ENCODE results near the gene SLC9A9. TPM values are rescaled to one million over a fixed set of nuclear protein-coding genes. Genes with fewer than 3 reads are reported as not detected.
A peak's percentile ranks its signal among the peaks of the same experiment; 100 is the strongest.

Gene SLC9A9
- total and polyA plus RNA-seq, 10 of the 15 experiments (the other 5 are each of a cell fraction or from before 2014, with no cell fraction given): 3.5 to 14.2 (median 9.3) TPM

- Histone ChIP-seq H3K27me3 (replicated peaks in 1 of 2; ENCODE audit: control insufficient read depth in 2 of 2, insufficient read depth in 2 of 2, low read length in 1 of 2) (no peaks in the 10 kb centered on the region), H3K79me2 (ENCODE audit: control insufficient read depth, insufficient read depth, low read length) (no peaks in the 10 kb centered on the region), H4K20me1 (ENCODE audit: control insufficient read depth, insufficient read depth) (no peaks in the 10 kb centered on the region), H3K4me3 (no peak overlapping the region), H3K9me3 (replicated peaks; ENCODE audit: control insufficient read depth, insufficient read depth, low read length) (peaks cover 2% of the 10 kb centered on the region; the same call in 2 of the 3 replicates), H3K36me3 (ENCODE audit: control insufficient read depth in 2 of 2, insufficient read depth in 2 of 2, low read length in 1 of 2) (no peaks in the 10 kb centered on the region), H3K4me2 (ENCODE audit: control insufficient read depth, insufficient read depth) (no peak overlapping the region), H3K27ac (ENCODE audit: control insufficient read depth, insufficient read depth) (no peak overlapping the region), H2AFZ (ENCODE audit: control insufficient read depth, low read depth, low read length) (peak overlapping the region; percentile 12; the same call in 1 of the 2 replicates), H3K9ac (ENCODE audit: control insufficient read depth, insufficient read depth, low read length) (no peak overlapping the region), H3K4me1 (ENCODE audit: control insufficient read depth, insufficient read depth, low read length) (peaks cover 21% of the 10 kb centered on the region)
- 70% methylated on average over 4 of the region's 4 CpGs for WGBS (ENCODE audit: insufficient coverage, insufficient replicate concordance, low lambda C conversion rate, missing lambda C conversion rate)
- DNase-seq (ENCODE audit: low read depth, low spot score) (no peak), FAIRE-seq (no peak), ATAC-seq (no peak; the same call in 1 of the 3 replicates)
- TF ChIP-seq POU2F2 (IDR thresholded peaks at IDR 0.05; ENCODE audit: borderline replicate concordance, low read depth, low read length) (no peak), RUNX3 (IDR thresholded peaks at IDR 0.05; ENCODE audit: low read length) (peak; percentile 49; the same call in 1 of the 2 replicates), TCF7 (IDR thresholded peaks at IDR 0.05; ENCODE audit: borderline replicate concordance) (peak; percentile 69)
- ChIA-PET SMC1A (ENCODE audit: uncharacterized antibody, unreplicated experiment) (no interaction called here), CTCF (interaction anchor here (1.2 kb wide), 1 partner anchor 10 kb away, joined by 3 read pairs; no protein-coding TSS in a partner anchor), RAD21 (ENCODE audit: unreplicated experiment) (no interaction called here), POLR2A (no interaction called here)
- no TSS peak for BruUV-seq (replicated peaks)
- intact Hi-C loops (cut with micrococcal nuclease; ENCODE audit: unreplicated experiment): no loop called here
- in situ Hi-C loops (cut with MboI): no loop called here
These were observed 26.4 kb downstream of the SLC9A9 start for GRCh38 chr3:143821862-143822261.

- H3K4me3 ChIP-seq: no peak overlapping the region
- H3K4me2 ChIP-seq (ENCODE audit: control insufficient read depth, insufficient read depth): no peak overlapping the region
- ChIA-PET POLR2A (interaction anchor here (0.7 kb wide), 1 partner anchor 17 kb away, joined by 3 read pairs; no protein-coding TSS in a partner anchor), CTCF (no interaction called here), SMC1A (ENCODE audit: uncharacterized antibody, unreplicated experiment) (no interaction called here), RAD21 (ENCODE audit: unreplicated experiment) (no interaction called here)
- no TSS peak for BruUV-seq (replicated peaks)
- H2AFZ ChIP-seq (ENCODE audit: control insufficient read depth, low read depth, low read length): no peak overlapping the region
- no peaks in the 10 kb centered on the region for H3K79me2 ChIP-seq (ENCODE audit: control insufficient read depth, insufficient read depth, low read length)
- ATAC-seq (no peak), DNase-seq (ENCODE audit: low read depth, low spot score) (no peak), FAIRE-seq (no peak)
- in situ Hi-C loops (cut with MboI): no loop called here
- intact Hi-C loops (cut with micrococcal nuclease; ENCODE audit: unreplicated experiment): no loop called here
- no peaks in the 10 kb centered on the region for H3K27me3 ChIP-seq (replicated peaks in 1 of 2; ENCODE audit: control insufficient read depth in 2 of 2, insufficient read depth in 2 of 2, low read length in 1 of 2)
- H3K9me3 ChIP-seq (replicated peaks; ENCODE audit: control insufficient read depth, insufficient read depth, low read length): no peaks in the 10 kb centered on the region
- no peaks in the 10 kb centered on the region for H3K36me3 ChIP-seq (ENCODE audit: control insufficient read depth in 2 of 2, insufficient read depth in 2 of 2, low read length in 1 of 2)
- peaks cover 17% of the 10 kb centered on the region for H3K4me1 ChIP-seq (ENCODE audit: control insufficient read depth, insufficient read depth, low read length)
- no peak overlapping the region for H3K27ac ChIP-seq (ENCODE audit: control insufficient read depth, insufficient read depth)
- no peaks in the 10 kb centered on the region for H4K20me1 ChIP-seq (ENCODE audit: control insufficient read depth, insufficient read depth)
- 95% methylated on average over 3 of the region's 3 CpGs for WGBS (ENCODE audit: insufficient coverage, insufficient replicate concordance, low lambda C conversion rate, missing lambda C conversion rate)
- no peak overlapping the region for H3K9ac ChIP-seq (ENCODE audit: control insufficient read depth, insufficient read depth, low read length)
- no peak for TF ChIP-seq CHD4 (IDR thresholded peaks at IDR 0.05)
- no peak for TF ChIP-seq MTA3 (IDR thresholded peaks at IDR 0.05; ENCODE audit: borderline replicate concordance, low read length)
- no peak for TF ChIP-seq RAD21 (IDR thresholded peaks at IDR 0.05; ENCODE audit: insufficient read depth, low read depth, low read length)
- no peak for TF ChIP-seq MTA2 (IDR thresholded peaks at IDR 0.05; ENCODE audit: low read depth)
- TF ChIP-seq RFX5 (IDR thresholded peaks at IDR 0.05; ENCODE audit: low read depth, low read length): no peak
- TF ChIP-seq NFYA (IDR thresholded peaks at IDR 0.05; ENCODE audit: borderline replicate concordance, low read depth, low read length): no peak
- no peak for TF ChIP-seq ETV6 (conservative IDR thresholded peaks at IDR 0.05 in 1 of 2, IDR thresholded peaks at IDR 0.05 in 1 of 2; ENCODE audit: borderline replicate concordance in 1 of 2, low read depth in 1 of 2)
- TF ChIP-seq BCLAF1 (IDR thresholded peaks at IDR 0.05): no peak
- TF ChIP-seq NBN (IDR thresholded peaks at IDR 0.05): no peak
- TF ChIP-seq KAT2A (conservative IDR thresholded peaks at IDR 0.05; ENCODE audit: control insufficient read depth, low read depth, low read length): no peak
- TF ChIP-seq RB1 (IDR thresholded peaks at IDR 0.05; ENCODE audit: borderline replicate concordance): no peak
These were observed 27.6 kb downstream of the SLC9A9 start for GRCh38 chr3:143820466-143821221.
